ENCODE data around the gene ENAH. TPM values are rescaled to one million over a fixed set of nuclear protein-coding genes. Genes with fewer than 3 reads are reported as not detected.

The ENAH gene
- total RNA-seq, 1 donor from 2014 or later = 265 TPM

GRCh38 chr1:225525377-225525776, 127.5 kb downstream of the ENAH start:
- no peaks in the 10 kb centered on the region for H3K36me3 Mint-ChIP-seq (ENCODE audit: unreplicated experiment)
- no peak overlapping the region for H3K27ac Mint-ChIP-seq (ENCODE audit: unreplicated experiment)
- H3K4me1 Mint-ChIP-seq (ENCODE audit: low read depth, unreplicated experiment) = peaks cover 6% of the 10 kb centered on the region
- no peaks in the 10 kb centered on the region for H3K27me3 Mint-ChIP-seq (ENCODE audit: unreplicated experiment)
- no peak for TF ChIP-seq CTCF (IDR thresholded peaks at IDR 0.05; ENCODE audit: partially characterized antibody, unreplicated experiment)
- peaks cover 5% of the 10 kb centered on the region for H3K9me3 Mint-ChIP-seq (ENCODE audit: unreplicated experiment)
- no peak for DNase-seq
- H3K4me3 Mint-ChIP-seq (ENCODE audit: unreplicated experiment) = no peak overlapping the region

GRCh38 chr1:225524570-225524969, 128.4 kb downstream of the ENAH start:
- H3K9me3 Mint-ChIP-seq (ENCODE audit: unreplicated experiment) = peaks cover 5% of the 10 kb centered on the region
- no peak for TF ChIP-seq CTCF (IDR thresholded peaks at IDR 0.05; ENCODE audit: partially characterized antibody, unreplicated experiment)
- H3K4me3 Mint-ChIP-seq (ENCODE audit: unreplicated experiment) = no peak overlapping the region
- peaks cover 6% of the 10 kb centered on the region for H3K4me1 Mint-ChIP-seq (ENCODE audit: low read depth, unreplicated experiment)
- DNase-seq = no peak
- no peak overlapping the region for H3K27ac Mint-ChIP-seq (ENCODE audit: unreplicated experiment)
- no peaks in the 10 kb centered on the region for H3K36me3 Mint-ChIP-seq (ENCODE audit: unreplicated experiment)
- no peaks in the 10 kb centered on the region for H3K27me3 Mint-ChIP-seq (ENCODE audit: unreplicated experiment)

GRCh38 chr1:225523263-225523950, 129.5 kb downstream of the ENAH start:
- no peak overlapping the region for H3K27ac Mint-ChIP-seq (ENCODE audit: unreplicated experiment)
- peaks cover 4% of the 10 kb centered on the region for H3K36me3 Mint-ChIP-seq (ENCODE audit: unreplicated experiment)
- DNase-seq = no peak
- peaks cover 12% of the 10 kb centered on the region for H3K4me1 Mint-ChIP-seq (ENCODE audit: low read depth, unreplicated experiment)
- H3K27me3 Mint-ChIP-seq (ENCODE audit: unreplicated experiment) = peaks cover 3% of the 10 kb centered on the region
- peaks cover 5% of the 10 kb centered on the region for H3K9me3 Mint-ChIP-seq (ENCODE audit: unreplicated experiment)
- no peak for TF ChIP-seq CTCF (IDR thresholded peaks at IDR 0.05; ENCODE audit: partially characterized antibody, unreplicated experiment)
- H3K4me3 Mint-ChIP-seq (ENCODE audit: unreplicated experiment) = no peak overlapping the region

- Mint-ChIP-seq H3K9me3 (ENCODE audit: unreplicated experiment) (peaks cover 5% of the 10 kb centered on the region), H3K27ac (ENCODE audit: unreplicated experiment) (no peak overlapping the region), H3K27me3 (ENCODE audit: unreplicated experiment) (peaks cover 3% of the 10 kb centered on the region), H3K36me3 (ENCODE audit: unreplicated experiment) (peaks cover 4% of the 10 kb centered on the region), H3K4me1 (ENCODE audit: low read depth, unreplicated experiment) (peaks cover 14% of the 10 kb centered on the region), H3K4me3 (ENCODE audit: unreplicated experiment) (no peak overlapping the region)
- DNase-seq = no peak
- no peak for TF ChIP-seq CTCF (IDR thresholded peaks at IDR 0.05; ENCODE audit: partially characterized antibody, unreplicated experiment)
Observed at GRCh38 chr1:225522588-225523262, 130.2 kb downstream of the ENAH start.

GRCh38 chr1:225520587-225521227, 132.2 kb downstream of the ENAH start:
- Mint-ChIP-seq H3K9me3 (ENCODE audit: unreplicated experiment) (peaks cover 3% of the 10 kb centered on the region), H3K4me3 (ENCODE audit: unreplicated experiment) (no peak overlapping the region), H3K36me3 (ENCODE audit: unreplicated experiment) (peaks cover 4% of the 10 kb centered on the region), H3K4me1 (ENCODE audit: low read depth, unreplicated experiment) (peaks cover 16% of the 10 kb centered on the region), H3K27me3 (ENCODE audit: unreplicated experiment) (peaks cover 6% of the 10 kb centered on the region), H3K27ac (ENCODE audit: unreplicated experiment) (no peak overlapping the region)
- DNase-seq = no peak
- TF ChIP-seq CTCF (IDR thresholded peaks at IDR 0.05; ENCODE audit: partially characterized antibody, unreplicated experiment) = no peak

All from glutamatergic neuron (in vitro differentiated cells).